Loucy (cell line): Measurements from ENCODE around the gene DUSP28.
A peak's percentile ranks its signal among the peaks of the same experiment; 100 is the strongest.

Experiments
- H2AFZ ChIP-seq: fragments of 200-600 bp; sonication (generic); 2 replicates; pipeline ENCODE4 v1.6.0; 2016; ENCODE audit warnings: antibody characterized with exemption, mild to moderate bottlenecking, low read length, moderate library complexity
- H3F3A ChIP-seq: fragments of 200-600 bp; 2 replicates; pipeline ENCODE4 v1.6.0; 2016; ENCODE audit warnings: antibody characterized with exemption, low read depth, mild to moderate bottlenecking
- H3K27me3 ChIP-seq: fragments of 200-600 bp; sonication (generic); 2 replicates; pipeline ENCODE4 v1.6.1; 2014; ENCODE audit warnings: low read length, mild to moderate bottlenecking; ENCODE audit not compliant: insufficient read depth, poor library complexity, severe bottlenecking
- H3K36me3 ChIP-seq: fragments of 200-600 bp; sonication (generic); 2 replicates; pipeline ENCODE4 v1.6.1; 2016; ENCODE audit warnings: low read length; ENCODE audit not compliant: insufficient read depth
- H3K4me1 ChIP-seq: fragments of 200-600 bp; sonication (generic); 2 replicates; pipeline ENCODE4 v1.5.1; 2014; ENCODE audit warnings: low read length, mild to moderate bottlenecking; ENCODE audit not compliant: insufficient read depth, poor library complexity, severe bottlenecking
- H3K4me2 ChIP-seq: fragments of 200-600 bp; sonication (generic); 2 replicates; pipeline ENCODE4 v1.6.0; 2014; ENCODE audit warnings: antibody characterized with exemption, low read length, low read depth, mild to moderate bottlenecking; ENCODE audit not compliant: poor library complexity, severe bottlenecking
- H3K4me3 ChIP-seq: fragments of 200-600 bp; sonication (generic); 2 replicates; pipeline ENCODE4 v1.5.1; 2014; ENCODE audit warnings: low read length, mild to moderate bottlenecking, mixed read lengths; ENCODE audit not compliant: poor library complexity, severe bottlenecking
- H3K79me2 ChIP-seq: fragments of 200-600 bp; sonication (generic); 2 replicates; pipeline ENCODE4 v1.6.1; 2014; ENCODE audit warnings: low read length; ENCODE audit not compliant: insufficient read depth
- H3K9ac ChIP-seq: fragments of 200-600 bp; sonication (generic); 2 replicates; pipeline ENCODE4 v1.6.0; 2014; ENCODE audit warnings: mild to moderate bottlenecking, low read depth, low read length, moderate library complexity; ENCODE audit not compliant: poor library complexity, severe bottlenecking
- H3K9me2 ChIP-seq: fragments of 200-600 bp; sonication (generic); replicated peaks from 2 replicates; pipeline ENCODE4 v1.6.1; 2016; ENCODE audit warnings: low read depth, low read length, mixed read lengths
- H3K9me3 ChIP-seq: fragments of 200-600 bp; sonication (generic); 2 replicates; pipeline ENCODE4 v1.6.1; 2014; ENCODE audit warnings: mild to moderate bottlenecking, antibody characterized with exemption, low read length, low read depth; ENCODE audit not compliant: insufficient read depth
- H4K20me1 ChIP-seq: fragments of 200-600 bp; sonication (generic); 2 replicates; pipeline ENCODE4 v1.6.0; 2014; ENCODE audit warnings: antibody characterized with exemption, low read length, mild to moderate bottlenecking; ENCODE audit not compliant: insufficient read depth, poor library complexity, severe bottlenecking
- EZH2phosphoT487 ChIP-seq: fragments of 200-600 bp; IDR thresholded peaks from 2 replicates; pipeline ENCODE4 v1.6.1; 2018; ENCODE audit warnings: antibody characterized with exemption, mild to moderate bottlenecking, moderate library complexity, borderline replicate concordance
- TF ChIP-seq, protein P1 (sequence below): fragments of 200-600 bp; sonication (generic); conservative IDR thresholded peaks from 2 replicates; pipeline ENCODE4 v1.5.1; 2014; ENCODE audit warnings: mild to moderate bottlenecking, antibody characterized with exemption, low read length

DUSP28 gene

DNA sequence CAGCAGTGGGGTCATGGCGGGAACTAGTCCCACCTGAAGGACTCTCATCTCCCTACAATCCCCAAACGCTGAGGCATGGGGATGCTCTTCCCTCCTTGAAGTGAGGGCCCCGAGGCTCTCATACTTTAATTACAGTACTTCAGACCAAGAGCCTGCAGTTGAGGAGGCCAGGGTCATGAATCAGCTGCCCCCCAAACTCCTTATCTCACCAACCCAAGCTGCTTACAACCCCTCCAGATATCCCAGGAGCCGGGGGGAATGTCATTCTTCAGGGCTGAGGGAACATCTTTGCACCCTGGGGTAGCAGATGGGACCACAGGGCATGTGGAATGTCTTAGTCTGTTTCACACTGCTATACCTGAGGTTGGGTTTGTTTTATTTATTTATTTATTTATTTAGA is 23.6 kb downstream of the DUSP28 start:
- Histone ChIP-seq H3K79me2 (peaks cover 51% of the 10 kb centered on the region), H4K20me1 (peaks cover 30% of the 10 kb centered on the region), H3K36me3 (no peaks in the 10 kb centered on the region), H3K9me2 (no peaks in the 10 kb centered on the region), H2AFZ (no peak overlapping the region), H3K9ac (peak overlapping the region; percentile 55), H3F3A (no peaks in the 10 kb centered on the region), H3K4me2 (peak overlapping the region; percentile 98), H3K27me3 (no peaks in the 10 kb centered on the region), H3K4me3 (peak overlapping the region; percentile 55), H3K9me3 (no peaks in the 10 kb centered on the region), H3K4me1 (peaks cover 43% of the 10 kb centered on the region)
- TF ChIP-seq, protein P1, sequence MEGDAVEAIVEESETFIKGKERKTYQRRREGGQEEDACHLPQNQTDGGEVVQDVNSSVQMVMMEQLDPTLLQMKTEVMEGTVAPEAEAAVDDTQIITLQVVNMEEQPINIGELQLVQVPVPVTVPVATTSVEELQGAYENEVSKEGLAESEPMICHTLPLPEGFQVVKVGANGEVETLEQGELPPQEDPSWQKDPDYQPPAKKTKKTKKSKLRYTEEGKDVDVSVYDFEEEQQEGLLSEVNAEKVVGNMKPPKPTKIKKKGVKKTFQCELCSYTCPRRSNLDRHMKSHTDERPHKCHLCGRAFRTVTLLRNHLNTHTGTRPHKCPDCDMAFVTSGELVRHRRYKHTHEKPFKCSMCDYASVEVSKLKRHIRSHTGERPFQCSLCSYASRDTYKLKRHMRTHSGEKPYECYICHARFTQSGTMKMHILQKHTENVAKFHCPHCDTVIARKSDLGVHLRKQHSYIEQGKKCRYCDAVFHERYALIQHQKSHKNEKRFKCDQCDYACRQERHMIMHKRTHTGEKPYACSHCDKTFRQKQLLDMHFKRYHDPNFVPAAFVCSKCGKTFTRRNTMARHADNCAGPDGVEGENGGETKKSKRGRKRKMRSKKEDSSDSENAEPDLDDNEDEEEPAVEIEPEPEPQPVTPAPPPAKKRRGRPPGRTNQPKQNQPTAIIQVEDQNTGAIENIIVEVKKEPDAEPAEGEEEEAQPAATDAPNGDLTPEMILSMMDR, result no peak
- no peak for TF ChIP-seq EZH2phosphoT487

- H4K20me1 ChIP-seq, result peaks cover 37% of the 10 kb centered on the region
- no peaks in the 10 kb centered on the region for H3F3A ChIP-seq
- peaks cover 46% of the 10 kb centered on the region for H3K4me1 ChIP-seq
- H3K9me3 ChIP-seq, result no peaks in the 10 kb centered on the region
- H3K79me2 ChIP-seq, result peaks cover 59% of the 10 kb centered on the region
- H2AFZ ChIP-seq, result no peak overlapping the region
- peak overlapping the region; percentile 98 for H3K4me2 ChIP-seq
- H3K36me3 ChIP-seq, result no peaks in the 10 kb centered on the region
- peak overlapping the region; percentile 86 for H3K9ac ChIP-seq
- peak overlapping the region; percentile 99 for H3K4me3 ChIP-seq
- TF ChIP-seq, protein P1, result no peak
- no peak for TF ChIP-seq EZH2phosphoT487
- H3K9me2 ChIP-seq, result no peaks in the 10 kb centered on the region
- H3K27me3 ChIP-seq, result no peaks in the 10 kb centered on the region
Measured at GRCh38 chr2:240584486-240585031, 24.4 kb downstream of the DUSP28 start.

DNA sequence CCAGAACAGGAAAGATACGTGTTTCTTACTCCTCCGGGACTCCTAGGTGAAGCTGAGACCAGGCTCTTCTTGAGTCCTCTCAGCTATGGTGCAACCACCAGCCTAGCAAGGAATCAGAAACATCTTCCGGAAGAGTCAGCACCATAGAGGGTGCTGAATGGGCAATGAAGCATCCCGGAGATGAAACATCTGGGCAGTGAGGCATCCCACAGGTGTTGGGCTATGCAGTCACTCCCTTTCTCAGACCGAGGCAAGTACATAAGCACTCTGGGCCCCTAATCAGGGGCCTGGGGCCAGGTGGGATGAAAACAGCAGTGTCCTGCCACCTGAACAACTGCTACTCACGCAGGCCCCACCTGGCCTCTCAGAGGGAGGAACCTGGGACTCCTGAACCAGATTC is 24.9 kb downstream of the DUSP28 start:
- peaks cover 46% of the 10 kb centered on the region for H3K4me1 ChIP-seq
- no peaks in the 10 kb centered on the region for H3K9me3 ChIP-seq
- TF ChIP-seq, protein P1, result no peak
- no peak for TF ChIP-seq EZH2phosphoT487
- peaks cover 64% of the 10 kb centered on the region for H3K79me2 ChIP-seq
- peaks cover 42% of the 10 kb centered on the region for H4K20me1 ChIP-seq
- H3F3A ChIP-seq, result no peaks in the 10 kb centered on the region
- no peaks in the 10 kb centered on the region for H3K9me2 ChIP-seq
- no peaks in the 10 kb centered on the region; the same call in 1 of the 2 replicates for H3K36me3 ChIP-seq
- peak overlapping the region; percentile 98 for H3K4me2 ChIP-seq
- H2AFZ ChIP-seq, result no peak overlapping the region
- H3K27me3 ChIP-seq, result no peaks in the 10 kb centered on the region
- peak overlapping the region; percentile 99 for H3K4me3 ChIP-seq
- H3K9ac ChIP-seq, result peak overlapping the region; percentile 86
